GM19372 (cell line): ENCODE data around the gene SEZ6.

Source experiments
- ATAC-seq: cut with Tn5 transposase; IDR thresholded peaks from one replicate; pipeline ENCODE4 v1.9.1; 2021; ENCODE audit warnings: mild to moderate bottlenecking, low read depth, moderate library complexity; ENCODE audit not compliant: unreplicated experiment

SEZ6 gene

DNA sequence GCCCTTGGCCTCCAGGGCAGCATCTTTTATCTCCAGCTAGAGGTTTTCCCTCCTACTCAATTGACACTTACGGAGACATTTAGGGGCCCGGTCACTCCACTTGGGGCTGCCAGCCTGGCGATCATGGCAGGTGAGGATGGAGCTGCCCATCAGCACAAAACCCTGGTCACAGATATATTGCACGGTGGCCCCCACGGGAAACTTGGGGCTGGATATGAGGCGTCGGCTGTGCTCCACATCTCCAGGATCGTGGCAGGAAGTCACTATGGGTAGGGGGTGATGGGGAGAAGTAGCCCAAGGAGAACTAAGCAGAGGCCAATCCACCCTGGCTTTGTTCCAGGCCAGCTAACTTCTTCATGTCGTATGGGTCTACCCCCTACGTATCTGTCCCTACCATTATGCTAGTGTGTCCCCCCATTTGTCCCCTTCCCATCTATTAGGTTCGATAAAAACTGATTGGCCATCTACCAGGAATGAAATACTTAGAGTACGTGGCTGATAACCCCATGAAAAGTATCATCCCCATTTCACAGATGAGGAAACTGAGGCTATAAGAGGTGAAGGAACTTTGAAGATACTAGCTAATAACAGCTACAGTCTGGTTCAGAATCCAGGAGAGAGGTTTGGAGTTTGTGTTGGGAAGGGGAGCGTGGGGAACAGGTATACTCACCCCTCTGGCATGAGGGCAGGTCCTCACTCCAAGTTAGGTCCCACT lies 48.4 kb downstream of the SEZ6 start:
- ATAC-seq, result no peak

GRCh38 chr17:28956861-28957260 lies 49.0 kb downstream of the SEZ6 start:
- no peak for ATAC-seq

- no peak for ATAC-seq
Measured at GRCh38 chr17:28956112-28956511, 49.7 kb downstream of the SEZ6 start.

- no peak for ATAC-seq
Measured at GRCh38 chr17:28955408-28955807, 50.4 kb downstream of the SEZ6 start.

GRCh38 chr17:28954886-28955285 lies 50.9 kb downstream of the SEZ6 start:
- no peak for ATAC-seq

DNA sequence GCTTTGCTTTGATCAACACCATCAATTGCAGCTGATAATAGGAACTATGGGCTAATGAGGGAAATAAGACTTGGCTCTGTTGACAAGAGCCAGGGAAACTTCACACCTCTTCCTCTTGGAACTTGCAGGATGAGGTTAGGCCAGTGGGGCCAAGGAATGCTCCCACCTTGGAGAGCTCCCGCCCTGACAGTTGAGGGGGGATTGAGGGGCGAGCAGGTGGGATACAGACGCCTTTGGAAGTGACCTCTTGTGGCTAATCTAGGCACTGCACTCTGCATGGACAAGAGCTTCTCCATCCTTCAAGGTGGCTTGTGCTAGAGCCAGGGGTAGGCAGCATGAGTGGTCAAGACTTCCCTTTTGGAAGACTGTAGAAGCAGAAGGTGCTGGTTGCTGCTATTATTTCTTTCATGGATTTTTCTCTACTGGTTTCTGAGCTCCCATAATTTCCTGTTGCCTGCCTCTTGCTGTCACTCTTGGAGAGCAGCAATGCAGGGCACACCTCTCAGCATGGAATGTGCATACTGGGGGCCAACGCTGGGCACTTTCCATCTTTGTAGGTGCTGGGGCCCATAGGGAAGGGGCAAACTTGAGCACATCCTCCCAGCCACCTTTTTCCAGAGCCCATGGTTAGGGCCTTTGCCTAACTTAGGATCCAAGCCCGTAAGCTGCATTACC lies 52.3 kb downstream of the SEZ6 start:
- no peak for ATAC-seq

DNA sequence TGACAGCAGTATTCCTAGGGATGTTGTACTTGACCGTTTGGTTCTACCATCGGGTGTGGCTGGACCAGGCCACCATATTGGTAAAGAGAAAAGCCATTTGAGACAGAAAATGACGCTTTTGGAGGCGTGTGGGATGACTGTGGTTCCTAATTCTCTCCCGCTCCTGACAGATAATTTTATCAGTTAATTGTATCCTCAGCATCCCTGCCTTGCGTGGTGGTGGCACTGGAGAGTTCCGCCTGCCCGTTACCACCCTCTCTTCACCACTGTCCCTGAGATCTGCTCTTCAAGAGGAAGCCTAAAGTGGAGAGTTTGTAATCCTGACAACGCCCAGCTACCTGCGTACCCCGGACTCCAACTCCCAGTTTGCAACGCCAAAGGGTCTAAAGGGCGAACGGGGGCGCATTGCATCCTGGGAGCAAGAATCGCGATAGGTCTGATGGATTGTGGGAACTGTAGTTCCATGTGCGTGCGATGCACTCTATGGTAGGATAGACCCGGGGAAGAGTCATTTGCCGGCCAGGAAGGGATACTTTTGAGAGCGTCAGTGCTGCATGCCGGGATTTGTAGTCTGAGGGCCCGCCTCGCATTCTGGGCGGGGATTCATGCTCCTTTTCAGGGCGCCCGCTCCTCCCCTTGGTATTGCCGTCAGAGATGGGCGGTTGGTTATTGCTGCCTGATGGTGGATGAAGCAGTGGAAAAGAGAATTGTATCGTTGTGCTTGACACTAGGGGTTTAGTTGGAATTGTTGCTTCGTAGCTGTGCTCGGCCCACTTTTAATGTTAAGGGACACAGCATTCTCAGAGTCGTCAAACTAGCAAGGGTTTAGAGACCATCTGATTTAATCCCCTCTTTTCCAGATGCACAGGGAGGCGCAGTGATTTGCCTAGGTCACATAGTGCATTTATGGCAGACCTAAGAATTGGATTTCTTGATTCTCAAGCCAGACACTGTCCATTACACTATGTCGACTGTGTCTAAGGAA lies 53.5 kb downstream of the SEZ6 start:
- ATAC-seq, result peak; percentile 52

DNA sequence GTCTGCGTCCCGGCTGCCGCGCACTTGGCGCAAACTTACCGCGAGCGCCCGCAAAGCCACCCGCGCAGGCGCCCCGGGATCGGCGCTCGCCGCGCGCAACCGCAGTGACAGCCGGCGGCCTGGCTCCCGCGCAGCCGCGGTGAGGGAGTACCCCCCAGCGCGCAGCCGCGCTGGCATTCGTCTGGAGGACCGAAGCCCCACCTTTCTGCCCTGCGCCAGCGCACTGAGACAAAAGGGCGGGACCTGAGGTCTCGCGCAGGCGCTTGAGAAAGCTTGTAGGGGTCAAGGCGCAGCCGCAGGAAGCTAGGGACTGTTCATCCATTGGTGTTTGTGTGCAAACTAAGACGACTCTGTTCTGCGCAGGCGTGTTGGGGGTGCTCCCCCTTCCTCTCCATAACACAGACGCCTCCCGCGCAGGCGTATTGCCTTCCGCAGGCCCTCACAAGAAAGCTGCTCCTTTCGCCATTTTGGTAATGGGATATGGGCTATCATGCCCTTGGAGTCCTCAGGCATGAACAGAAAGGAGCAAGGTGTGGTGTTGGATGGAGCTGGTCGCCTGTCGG lies 54.3 kb downstream of the SEZ6 start, which contains the start of gene PHF12:
Gene PHF12 (minus strand): TSS at position 91 of the 563 bp plus-strand sequence. CDS start 558 bp downstream, outside the sequence.
- peak; percentile 59 for ATAC-seq

DNA sequence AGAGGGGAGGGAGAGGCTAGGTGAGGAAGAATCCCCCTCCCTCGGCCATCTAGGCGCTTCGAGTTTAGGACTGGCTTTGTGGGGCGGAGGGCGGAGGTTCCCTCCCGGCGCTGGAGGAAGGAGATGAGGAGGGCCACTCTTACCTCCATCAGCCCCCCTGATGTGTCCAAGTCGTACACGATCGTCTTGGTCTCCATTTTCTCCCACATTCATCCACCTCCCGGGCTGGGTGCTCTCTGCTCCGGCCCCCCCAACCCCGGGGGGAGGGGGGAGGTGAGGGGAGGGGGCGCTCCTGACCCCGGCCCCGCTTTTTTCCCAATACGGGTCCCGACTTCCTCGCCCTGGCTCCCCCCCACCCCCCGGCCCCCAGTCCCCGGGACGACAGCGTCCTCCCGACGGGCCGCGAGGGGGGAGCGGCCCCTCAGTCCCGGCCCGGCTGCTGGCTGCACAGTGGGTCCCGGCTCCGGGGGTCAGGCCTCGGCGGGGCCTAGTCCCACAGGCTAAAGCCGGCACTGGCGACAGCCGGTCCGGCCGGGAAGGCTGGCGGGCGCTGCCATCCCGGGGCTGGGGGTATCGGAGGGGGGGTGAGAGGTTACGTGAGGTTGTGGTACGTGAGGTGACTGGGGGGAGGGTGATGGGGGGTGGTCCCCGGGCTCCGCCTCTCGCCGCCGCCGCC lies 54.9 kb downstream of the SEZ6 start:
- no peak for ATAC-seq

DNA sequence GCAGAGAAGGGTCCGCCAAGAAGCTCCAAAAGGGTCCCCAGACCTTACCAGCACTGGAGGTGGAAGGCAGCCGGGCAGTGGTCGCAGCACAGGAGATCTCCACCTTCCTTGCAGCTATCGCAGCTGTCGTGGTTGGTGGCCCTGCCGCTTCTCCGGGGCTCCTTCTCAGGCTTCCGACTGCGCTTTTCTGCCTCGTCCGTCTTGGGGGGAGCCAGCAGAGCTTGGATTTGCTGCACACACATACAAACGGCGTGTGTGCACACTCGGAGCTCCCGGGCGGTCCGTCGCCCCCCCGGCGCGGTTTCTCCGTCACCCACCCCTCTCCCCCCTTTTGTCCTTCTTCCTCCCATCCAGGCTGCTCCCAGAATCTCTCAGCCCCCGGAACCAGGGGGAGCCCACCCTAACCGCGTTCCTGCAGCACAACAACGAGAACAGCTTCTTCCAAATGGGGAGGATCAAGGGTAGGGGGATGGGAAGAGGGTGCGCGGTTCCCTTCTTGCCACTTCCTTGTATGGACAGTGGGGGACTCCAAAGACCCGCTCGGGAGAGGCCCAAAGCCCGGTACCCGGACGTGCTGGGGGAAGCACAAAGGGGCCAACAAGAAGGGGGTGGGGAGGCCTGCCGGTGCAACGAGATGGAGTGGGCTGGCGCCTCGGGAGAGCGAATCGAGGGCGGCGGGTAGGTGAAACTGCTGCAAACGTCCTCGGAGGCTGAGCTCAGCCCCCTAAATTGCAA lies 55.6 kb downstream of the SEZ6 start:
- no peak for ATAC-seq

DNA sequence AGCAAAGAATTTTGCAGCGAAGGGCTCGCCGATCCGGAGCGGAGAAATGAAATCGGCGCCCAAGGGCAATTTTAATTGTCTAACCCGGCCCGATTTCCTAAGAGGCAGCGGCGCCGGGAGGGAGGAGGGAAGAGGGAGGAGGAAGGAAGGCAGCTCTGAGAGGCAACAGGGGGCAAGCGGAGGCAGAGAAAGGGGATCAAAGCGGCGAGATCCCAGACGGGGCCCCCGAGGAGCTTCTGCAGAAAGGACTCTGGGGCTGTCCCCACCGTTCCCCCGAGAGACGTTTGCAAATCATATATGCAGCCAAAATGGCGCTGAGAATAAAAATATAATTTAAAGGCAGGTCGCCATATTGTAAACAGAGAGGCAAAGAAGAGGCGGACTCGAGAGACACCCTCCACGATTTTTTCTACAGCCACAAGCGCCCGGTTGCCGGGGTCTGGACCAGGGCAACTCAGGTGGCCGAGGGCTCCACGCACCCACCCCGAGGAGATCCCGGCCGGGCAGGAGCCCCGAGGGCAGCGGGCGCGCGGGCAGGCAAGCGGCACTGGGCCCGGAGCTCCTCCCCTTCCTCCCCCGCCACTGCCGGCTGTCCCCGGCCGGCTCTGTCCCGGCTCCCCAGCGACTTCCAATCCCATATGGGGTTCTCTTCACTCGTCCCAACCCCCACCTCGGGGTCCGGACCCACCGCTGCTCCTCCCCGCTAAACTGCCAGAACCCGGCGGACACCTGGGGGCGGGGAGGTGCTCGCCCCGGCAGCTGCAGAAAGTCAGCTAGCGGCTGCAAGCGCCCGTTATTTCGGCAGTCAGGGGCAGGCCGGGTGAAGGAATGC lies 56.4 kb downstream of the SEZ6 start:
- ATAC-seq, result no peak

- no peak for ATAC-seq
Measured at GRCh38 chr17:28948873-28949184, 57.0 kb downstream of the SEZ6 start.

DNA sequence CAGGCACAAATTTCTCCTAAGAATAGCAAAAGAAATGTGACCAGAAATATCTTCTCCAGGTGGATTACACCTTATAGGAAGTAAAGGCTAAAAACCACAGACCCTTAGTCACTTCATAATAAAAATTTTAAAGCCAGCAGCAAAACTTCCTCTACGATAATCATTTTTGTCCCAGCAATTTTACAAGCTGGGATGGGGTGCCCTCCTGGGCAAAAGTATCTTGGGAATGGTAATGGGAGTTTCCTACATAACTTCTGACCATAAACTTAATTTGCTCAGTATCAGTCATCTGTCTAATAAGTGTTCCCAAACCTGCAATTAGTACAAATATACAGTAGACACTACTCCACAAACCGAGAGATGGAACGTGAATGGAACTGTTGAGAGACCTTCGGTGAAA lies 57.5 kb downstream of the SEZ6 start:
- no peak for ATAC-seq

DNA sequence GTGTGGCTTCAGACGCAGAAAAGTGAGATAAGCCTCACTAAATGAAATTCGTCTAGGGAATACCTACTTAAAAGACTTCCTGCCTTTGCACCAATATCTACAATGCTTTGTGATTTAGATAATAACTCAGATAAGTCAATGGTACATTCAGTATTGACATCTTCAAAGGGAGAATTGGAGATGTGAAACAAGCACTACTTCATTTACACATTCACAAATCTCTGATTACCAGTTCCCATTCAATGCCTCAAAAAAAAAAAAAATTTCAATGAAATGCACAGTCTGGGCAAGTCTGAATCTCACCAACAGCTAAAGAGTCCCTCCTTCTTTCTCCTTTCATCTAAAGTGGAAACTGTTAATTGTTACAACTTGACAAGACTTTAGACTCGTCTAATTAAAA lies 58.2 kb downstream of the SEZ6 start:
- ATAC-seq, result no peak

- no peak for ATAC-seq
Measured at GRCh38 chr17:28946239-28946638, 59.6 kb downstream of the SEZ6 start.

DNA sequence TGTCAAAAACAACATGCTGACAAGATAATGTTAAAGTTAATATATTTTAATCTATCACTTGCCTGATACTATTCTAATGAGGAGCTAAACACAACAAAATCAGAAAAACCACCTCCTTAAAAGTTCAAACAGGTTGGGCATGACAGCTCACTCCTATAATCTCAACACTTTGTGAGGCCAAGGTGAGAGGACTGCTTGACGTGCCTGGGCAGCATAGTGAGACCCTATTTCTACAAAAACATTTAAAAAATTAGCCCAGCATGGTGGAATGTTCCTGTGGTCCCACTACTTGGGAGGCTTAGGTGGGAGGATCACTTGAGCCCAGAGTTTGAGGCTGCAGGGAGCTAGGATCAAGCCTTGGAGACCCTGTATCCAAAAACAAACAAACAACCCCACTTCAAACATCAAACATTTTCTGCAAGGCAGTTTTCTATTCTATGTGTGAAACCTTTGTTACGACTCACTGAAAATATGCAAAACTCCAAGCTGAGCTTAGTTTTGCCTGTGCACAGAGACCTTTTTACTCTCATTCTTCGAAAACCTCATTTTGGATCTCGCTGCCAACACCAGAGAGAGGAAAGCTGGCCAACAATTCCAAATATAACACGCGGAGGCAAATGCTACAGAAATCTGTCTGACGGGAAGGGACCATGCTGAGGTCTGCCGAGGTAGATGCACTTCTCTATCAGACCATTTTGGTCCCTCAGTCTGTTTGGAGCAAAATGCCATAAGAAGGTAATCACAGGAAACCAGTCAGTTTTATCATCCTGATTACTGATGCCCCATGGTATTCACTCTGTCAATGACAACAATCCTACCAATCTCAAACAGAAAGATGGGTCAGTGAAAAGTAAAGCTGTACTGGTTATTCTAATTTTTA lies 60.7 kb downstream of the SEZ6 start:
- no peak for ATAC-seq

- ATAC-seq, result no peak
Measured at GRCh38 chr17:28944343-28944742, 61.5 kb downstream of the SEZ6 start.

DNA sequence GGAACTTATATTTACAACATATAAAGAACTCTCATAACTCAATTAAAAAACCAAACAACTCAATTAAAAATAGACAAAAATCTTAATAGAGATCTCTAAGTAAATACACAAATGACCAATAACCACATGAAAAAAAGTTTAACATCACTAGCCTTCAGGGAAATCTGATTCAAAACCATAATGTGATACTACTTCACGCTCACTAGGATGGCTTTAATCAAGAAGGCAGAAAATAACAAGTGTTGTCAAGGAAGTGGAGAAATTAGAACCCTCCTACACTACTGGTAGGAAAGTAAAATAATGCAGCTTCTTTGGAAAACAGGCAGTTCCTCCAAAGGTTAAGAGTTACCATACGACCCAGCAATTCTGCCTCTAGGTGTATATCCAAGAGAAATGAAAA lies 62.9 kb downstream of the SEZ6 start:
- ATAC-seq, result no peak
